Spleen (tissue), 7 donors: ENCODE measurements around the gene HSFX3.
"Not testable (repeated sequence)": the region's sequence is repeated elsewhere in the genome, so short reads cannot be mapped to it uniquely, and the experiment has no call there.

Experiments
- CTCF ChIP-seq, 11 experiments: fragments of 200-600 bp in 7 of 11; fragments of 450-650 bp in 4 of 11; sonication (generic) in 4 of 11; IDR thresholded peaks in 8 of 11; conservative IDR thresholded peaks in 3 of 11; 1 replicate in 7 of 11; 2 replicates in 4 of 11; pipeline versions ENCODE4 v1.4.0 to v1.8.0; 2016 to 2021; ENCODE audit warnings: antibody characterized with exemption in 11 of 11, inconsistent platforms in 4 of 11, mild to moderate bottlenecking in 1 of 11
- POLR2A ChIP-seq, 3 donors: fragments of 450-650 bp; IDR thresholded peaks; one replicate each; pipeline ENCODE4 v1.5.1; 2017; ENCODE audit warnings: antibody characterized with exemption in 3 of 3, mild to moderate bottlenecking in 1 of 3
- donor health status: DM: no; HTN: no; CAD: no; lungs with moderate emphysema.
- donor health status: DM: no; HTN: no; CAD: no.
- donor health status: DM: no; HTN: no; CAD: no.

GRCh38 chrX:149550454-149550853, 730 bp upstream of the HSFX3 start:
- TF ChIP-seq CTCF (IDR thresholded peaks at IDR 0.05 in 8 of 11, conservative IDR thresholded peaks at IDR 0.05 in 3 of 11); POLR2A (IDR thresholded peaks at IDR 0.05): not testable (repeated sequence)
